Spleen (tissue), 7 donors: ENCODE data around the gene C16orf95.

Source experiments
- POLR2A ChIP-seq, 3 donors: fragments of 450-650 bp; IDR thresholded peaks; one replicate each; pipeline ENCODE4 v1.5.1; 2017; ENCODE audit warnings: antibody characterized with exemption in 3 of 3, mild to moderate bottlenecking in 1 of 3
- TF ChIP-seq, protein P1 (sequence below), 11 experiments: fragments of 200-600 bp in 7 of 11; fragments of 450-650 bp in 4 of 11; sonication (generic) in 4 of 11; IDR thresholded peaks in 8 of 11; conservative IDR thresholded peaks in 3 of 11; 1 replicate in 7 of 11; 2 replicates in 4 of 11; pipeline versions ENCODE4 v1.4.0 to v1.8.0; 2016 to 2021; ENCODE audit warnings: antibody characterized with exemption in 11 of 11, inconsistent platforms in 4 of 11, mild to moderate bottlenecking in 1 of 11
- donor health status: DM: no; HTN: no; CAD: no; lungs with moderate emphysema.
- donor health status: DM: no; HTN: no; CAD: no.
- donor health status: DM: no; HTN: no; CAD: no.

DNA sequence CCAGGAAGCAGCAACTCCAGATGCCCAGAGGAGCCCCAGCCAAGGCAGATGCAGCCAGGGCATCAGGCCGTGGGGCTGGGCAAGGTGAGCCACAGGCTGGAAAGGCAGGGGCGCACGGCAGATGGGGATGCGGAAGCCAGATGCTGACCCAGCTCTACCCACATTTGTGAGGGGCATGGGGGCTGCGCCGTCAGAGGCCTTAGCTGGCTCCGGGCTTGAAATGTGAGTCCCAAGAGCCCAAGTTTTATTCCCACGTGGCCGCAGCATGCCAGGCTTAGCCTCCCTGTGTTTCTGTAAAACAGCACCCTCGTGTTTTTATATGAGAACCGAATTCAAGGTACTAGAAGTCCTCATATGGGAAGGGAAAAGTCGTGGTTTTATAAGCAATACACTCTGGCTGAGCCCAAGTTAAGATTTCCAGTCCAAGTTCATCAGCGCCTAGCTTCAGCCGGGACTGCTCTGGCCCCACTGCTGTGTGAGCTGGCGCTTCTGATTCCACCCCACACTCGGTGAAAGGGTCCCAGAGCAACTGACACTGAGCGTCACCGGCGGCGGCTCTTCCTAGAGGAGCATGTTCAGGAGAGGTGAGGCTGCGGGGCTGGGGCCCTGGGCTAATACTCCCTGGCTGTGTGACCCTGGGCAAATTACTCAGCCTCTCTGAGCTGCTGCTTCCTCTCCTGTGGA is 6.7 kb upstream of the C16orf95 start:
- no peak for TF ChIP-seq POLR2A (IDR thresholded peaks at IDR 0.05)
- TF ChIP-seq, protein P1, sequence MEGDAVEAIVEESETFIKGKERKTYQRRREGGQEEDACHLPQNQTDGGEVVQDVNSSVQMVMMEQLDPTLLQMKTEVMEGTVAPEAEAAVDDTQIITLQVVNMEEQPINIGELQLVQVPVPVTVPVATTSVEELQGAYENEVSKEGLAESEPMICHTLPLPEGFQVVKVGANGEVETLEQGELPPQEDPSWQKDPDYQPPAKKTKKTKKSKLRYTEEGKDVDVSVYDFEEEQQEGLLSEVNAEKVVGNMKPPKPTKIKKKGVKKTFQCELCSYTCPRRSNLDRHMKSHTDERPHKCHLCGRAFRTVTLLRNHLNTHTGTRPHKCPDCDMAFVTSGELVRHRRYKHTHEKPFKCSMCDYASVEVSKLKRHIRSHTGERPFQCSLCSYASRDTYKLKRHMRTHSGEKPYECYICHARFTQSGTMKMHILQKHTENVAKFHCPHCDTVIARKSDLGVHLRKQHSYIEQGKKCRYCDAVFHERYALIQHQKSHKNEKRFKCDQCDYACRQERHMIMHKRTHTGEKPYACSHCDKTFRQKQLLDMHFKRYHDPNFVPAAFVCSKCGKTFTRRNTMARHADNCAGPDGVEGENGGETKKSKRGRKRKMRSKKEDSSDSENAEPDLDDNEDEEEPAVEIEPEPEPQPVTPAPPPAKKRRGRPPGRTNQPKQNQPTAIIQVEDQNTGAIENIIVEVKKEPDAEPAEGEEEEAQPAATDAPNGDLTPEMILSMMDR (IDR thresholded peaks at IDR 0.05 in 8 of 11, conservative IDR thresholded peaks at IDR 0.05 in 3 of 11), result no peak
